ENCODE data around the gene RAB3A. TPM values are rescaled to one million over a fixed set of nuclear protein-coding genes. Genes with fewer than 3 reads are reported as not detected.
"Not testable (repeated sequence)": the region's sequence is repeated elsewhere in the genome, so short reads cannot be mapped to it uniquely, and the experiment has no call there.

Gene RAB3A
- total RNA-seq, 1 donor from 2014 or later: 0.80 TPM

DNA sequence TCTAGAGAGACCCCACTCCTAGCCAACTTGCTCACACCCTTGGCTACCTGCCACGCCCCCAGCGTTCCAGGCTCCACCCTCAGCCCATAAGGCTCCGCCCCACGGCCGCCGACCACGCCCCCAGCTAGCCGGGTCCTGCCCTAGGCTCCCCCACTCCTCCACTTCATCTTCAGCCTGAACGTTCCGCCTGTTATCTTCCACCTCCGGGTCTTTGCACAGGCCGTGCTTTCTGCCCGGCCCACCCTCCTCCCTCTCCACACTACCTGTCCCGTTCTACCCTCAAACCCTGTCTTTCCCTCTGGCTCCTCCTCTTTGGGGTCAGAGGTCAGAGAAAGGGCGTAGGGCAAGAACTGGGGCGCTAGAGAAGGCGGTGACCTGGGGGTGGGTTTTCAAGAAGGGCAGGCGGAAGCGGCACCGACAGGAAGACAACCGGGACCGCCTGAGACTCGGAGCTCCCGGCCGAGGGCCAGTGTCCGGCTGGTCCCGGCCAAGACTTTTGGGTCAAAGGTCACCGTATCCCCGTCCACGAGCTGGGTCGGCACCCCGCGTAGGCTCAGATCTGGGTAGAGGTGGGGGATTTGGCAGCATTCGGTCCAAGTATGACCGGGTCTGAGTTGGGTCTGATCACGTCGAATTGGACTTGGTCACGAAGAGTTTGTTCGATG, 20.1 kb upstream of the RAB3A start:
- no peak for DNase-seq (ENCODE audit: low read depth)

GRCh38 chr19:18221815-18222725, 18.2 kb upstream of the RAB3A start:
- no peak for DNase-seq (ENCODE audit: low read depth)

- no peak for DNase-seq (ENCODE audit: low read depth)
These were observed 16.9 kb upstream of the RAB3A start for GRCh38 chr19:18220632-18221275.

DNA sequence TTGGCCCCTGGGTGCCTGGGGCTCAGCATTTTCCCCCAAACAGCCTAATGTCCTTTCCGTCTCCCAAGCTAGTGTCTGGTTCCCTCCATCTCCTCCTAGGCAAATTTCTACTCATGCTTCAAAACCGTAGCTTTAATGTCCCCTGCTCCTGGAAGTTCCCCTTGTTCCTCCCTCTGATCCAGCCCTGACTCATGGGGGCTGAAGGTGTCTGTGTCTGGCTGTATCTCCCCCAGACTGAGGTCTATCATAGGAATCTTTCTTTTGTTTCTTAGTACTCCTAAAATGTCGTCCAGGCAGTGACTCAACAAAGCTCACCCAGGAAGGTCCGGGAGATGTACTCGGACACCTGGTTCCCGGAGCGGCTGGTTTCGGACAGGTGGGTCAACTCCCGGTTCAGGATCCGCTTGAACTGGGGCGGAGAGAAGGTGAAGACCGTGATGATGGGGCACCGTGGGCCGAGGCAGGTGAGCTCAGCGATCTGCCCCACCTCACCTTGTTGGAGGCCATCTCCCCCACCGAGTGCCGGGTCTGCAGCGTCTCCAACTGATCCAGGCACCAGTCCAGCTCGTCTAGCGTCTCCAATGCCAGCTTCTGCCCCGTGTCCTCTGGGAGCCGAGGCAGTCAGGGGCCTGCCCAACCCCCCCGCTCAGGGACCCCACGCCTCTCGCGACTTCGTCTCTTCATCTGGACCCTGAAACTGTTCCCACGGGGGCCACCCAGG, 16.2 kb upstream of the RAB3A start:
- DNase-seq (ENCODE audit: low read depth): no peak

DNA sequence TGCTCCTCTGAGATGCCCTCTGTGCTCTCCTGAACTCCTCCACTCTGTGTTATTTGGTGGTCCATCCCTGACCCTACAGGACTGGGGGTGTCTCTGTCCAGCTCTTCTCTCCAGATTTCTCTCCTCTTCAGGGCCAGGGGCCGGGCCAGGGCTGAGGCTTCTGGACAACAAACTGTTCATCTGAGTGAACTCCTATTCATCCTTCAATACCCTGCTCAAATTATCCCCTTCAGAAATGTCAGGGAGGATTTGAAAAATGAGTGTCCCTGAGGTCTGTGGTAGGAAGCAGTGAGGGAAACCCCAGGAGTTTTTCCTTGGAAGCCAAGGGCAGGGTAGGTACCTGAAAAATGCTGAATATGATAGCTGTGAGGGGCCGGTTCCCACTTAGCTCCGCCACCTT, 14.8 kb upstream of the RAB3A start:
- no peak for DNase-seq (ENCODE audit: low read depth)

GRCh38 chr19:18218159-18218558, 14.3 kb upstream of the RAB3A start:
- DNase-seq (ENCODE audit: low read depth): no peak

DNA sequence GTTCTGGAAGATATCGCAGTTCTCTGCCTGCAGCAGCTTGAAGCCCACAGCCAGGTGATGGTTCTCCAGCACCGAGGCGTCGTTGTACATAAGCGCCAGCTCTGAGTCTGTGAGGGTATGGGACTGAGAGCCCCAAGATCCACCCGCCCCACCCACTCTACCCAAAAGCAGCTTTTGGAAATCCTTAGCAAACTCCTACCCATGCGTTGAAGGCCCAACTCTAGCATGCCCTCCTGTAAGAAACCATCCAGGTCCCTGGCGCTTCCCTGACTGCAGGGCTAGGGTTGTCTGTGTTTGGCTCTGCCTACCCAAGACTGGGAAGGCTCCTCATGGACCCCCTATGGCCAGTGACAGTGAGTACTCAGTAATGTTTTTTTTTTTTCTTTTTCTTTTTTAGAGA, 12.9 kb upstream of the RAB3A start:
- DNase-seq (ENCODE audit: low read depth): no peak

DNA sequence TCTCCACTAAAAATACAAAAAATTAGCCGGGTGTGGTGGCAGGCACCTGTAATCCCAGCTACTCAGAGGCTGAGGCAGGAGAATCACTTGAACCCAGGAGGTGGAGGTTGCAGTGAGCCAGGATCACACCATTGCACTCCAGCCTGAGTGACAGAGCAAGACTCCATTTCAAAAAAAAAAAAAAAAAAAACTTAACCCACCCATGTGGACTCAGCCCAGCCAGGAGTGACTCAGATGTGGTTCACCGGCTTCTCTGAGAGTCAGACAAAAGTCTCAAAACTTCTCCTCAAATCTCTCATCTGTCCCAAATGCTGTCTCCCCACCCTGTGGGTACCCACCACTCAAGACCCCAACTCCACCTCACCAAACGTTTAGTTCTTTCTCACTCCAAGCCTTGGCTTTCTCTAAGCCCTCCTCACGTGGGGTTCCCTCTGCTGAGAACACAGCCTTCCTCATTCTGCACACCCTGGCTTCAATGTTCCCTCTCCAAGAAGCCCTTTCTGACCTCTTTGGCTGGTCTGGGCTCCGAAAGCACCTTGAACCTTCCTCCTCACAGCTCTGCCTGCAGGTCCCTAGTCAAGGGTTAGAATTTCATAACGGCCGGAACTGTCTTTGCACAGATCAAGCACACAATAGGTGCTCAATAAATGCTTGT, 11.1 kb upstream of the RAB3A start:
- peak; percentile 42 for DNase-seq (ENCODE audit: low read depth)

DNA sequence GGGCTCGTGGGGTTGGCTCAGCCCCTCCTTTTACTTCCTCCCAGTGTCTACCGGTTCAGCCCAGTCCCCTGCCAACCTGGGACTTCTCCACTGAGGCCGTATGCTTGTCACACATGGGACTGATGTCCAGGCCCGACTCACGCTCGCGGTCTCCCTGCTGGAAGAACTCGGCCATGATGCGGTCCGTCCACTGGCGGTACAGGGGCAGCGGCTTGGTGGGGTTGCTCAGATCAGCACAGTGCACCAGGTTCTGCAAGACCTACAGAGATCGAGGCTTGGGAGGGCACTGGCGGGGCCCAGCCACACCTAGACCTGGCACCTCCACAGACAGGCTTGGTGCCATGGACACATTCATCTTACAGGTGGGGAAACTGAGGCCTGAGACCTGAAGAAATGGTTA, 7.8 kb upstream of the RAB3A start:
- no peak for DNase-seq (ENCODE audit: low read depth)

DNA sequence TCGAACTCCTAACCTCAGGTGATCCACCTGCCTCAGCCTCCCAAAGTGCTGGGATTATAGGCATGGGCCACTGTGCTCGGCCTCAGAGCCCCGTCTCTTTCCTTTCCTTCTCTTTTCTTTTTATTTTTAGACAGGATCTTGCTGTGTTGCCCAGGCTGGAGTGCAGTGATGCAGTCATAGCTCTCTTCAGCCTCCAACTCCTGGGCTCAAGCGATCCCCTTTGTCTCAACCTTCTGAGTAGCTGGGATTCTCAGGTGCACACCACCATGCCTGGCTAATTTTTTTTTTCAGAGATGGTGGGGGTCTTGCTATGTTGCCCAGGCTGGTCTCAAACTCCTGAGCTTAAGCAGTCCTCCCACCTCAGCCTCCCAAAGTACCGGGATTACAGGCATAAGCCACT, 6.1 kb upstream of the RAB3A start:
- not testable (repeated sequence) for DNase-seq (ENCODE audit: low read depth)

GRCh38 chr19:18208098-18208951, 4.5 kb upstream of the RAB3A start:
- no peak for DNase-seq (ENCODE audit: low read depth)

DNA sequence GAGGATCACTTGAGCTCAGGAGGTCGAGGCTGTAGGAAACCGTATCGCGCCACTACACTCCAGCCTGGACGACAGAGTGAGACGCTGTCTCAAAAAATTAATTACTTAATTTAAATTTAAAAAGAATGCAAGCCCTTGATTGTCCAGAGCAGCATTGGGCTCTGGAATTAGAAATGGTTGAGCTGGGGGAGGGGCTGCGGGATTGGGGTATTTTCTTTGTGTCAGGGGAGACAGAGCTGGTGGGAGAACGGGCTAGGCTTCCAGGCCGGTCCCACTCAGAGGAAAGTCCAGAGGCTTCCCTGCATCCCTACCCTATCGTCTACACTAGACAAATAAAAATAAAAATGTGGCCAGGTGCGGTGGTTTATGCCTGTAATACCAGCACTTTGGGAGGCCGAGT, 2.2 kb upstream of the RAB3A start:
- DNase-seq (ENCODE audit: low read depth): no peak

DNA sequence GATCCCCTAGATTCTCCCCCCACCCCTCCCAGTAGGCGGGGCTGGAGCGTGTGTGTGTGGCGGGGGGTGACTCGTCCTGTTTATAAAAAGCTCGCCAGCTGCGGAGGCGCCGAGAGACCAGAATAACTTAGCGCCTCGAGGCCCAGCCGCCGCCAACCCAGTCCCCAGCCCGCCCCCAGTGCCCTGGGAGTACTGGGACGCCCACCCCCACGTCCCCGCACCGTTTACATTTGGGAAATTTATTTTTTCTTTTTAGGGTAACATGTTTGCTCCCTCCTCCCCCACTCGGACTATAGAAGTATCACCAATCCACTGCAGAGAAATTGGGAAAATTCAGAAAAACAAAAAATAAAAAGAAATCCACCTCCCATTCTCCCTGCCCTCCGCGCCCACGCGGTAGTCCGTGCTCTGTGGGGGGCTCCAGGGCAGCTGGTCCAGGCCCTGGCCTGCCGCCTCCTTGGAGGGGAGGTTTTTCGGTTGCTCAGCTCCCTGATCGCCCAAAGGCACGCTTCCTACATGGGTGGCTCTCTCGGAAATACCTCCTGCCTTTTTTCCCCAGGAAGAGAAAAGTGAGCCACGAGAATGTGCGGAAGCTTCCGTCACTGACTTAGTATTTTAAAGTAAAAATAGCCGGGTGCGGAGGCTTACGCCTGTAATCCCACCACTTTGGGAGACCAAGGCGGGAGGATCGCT, 1.5 kb upstream of the RAB3A start:
- DNase-seq (ENCODE audit: low read depth): peak; percentile 33

DNA sequence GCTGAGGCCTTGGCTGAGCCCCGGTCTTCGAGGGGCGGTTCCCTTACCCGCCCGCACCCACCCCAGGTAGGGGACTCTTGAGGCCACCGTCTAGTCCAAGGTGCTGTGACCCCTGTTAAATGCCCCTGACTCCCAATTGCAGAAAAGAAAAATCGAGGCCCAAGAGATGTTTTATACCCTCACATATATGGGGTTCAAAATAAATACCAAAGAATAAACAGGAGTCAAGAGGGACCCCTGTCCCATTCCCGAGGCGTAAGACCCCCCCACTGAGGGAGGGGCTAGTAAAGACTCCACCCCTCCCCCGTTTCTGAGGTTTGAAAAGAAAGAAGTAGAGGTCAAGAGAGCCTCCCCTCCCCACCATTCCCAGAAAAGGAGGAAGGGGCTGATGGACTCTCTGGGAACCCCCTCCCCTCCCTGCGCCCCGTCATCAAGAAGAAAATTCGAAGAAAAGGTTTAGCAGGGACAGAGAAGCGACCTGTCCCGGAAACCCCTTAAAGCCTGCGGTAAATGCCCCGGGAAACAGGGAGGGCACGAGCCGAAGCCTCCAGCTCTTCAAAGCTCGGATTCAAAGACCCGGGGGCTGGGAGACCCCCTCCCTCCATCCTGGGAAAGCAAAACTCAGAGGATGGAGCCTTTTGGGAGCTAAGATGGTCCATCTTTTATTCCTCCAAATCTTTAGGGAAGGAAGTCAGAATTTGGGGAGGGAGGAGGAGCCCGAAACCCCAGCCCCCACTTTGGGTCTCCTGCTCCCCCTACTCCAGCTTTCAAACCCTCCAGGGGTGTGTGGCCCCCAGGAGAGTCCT, 755 bp upstream of the RAB3A start:
- DNase-seq (ENCODE audit: low read depth): no peak

- DNase-seq (ENCODE audit: low read depth): no peak
These were observed 407 bp downstream of the RAB3A start for GRCh38 chr19:18203408-18203862.

DNA sequence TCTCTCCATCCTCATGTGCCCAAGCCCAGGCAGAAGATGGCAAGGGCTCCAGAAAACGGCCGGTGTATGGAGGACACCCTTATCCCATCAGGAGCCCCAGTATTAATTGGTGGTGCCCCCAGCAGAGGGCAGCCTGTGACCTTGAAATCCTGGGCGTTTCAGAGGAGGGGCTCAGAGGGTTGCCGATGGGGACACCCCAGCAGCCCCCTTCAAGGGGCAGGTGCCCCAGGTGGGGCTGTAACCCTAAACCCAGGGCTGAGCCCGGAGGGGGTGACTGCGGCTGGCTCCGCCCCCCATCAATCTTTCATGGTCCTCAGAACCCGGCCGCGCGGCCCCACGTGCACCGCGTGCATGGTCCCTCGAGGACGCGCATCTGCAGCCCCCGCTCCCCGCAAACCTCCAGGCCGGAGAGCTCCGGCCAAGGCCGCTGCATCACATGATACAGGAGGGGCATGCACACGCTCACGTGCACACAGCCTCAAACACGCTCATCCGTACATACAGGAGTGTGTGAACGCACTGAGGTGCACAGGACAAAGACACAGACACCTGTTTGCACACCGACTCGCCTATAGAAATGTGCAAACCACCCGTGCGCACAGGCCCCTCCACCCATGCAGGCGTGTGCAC, 949 bp downstream of the RAB3A start:
- no peak for DNase-seq (ENCODE audit: low read depth)

GRCh38 chr19:18202397-18202777, 1.5 kb downstream of the RAB3A start:
- DNase-seq (ENCODE audit: low read depth): no peak

- no peak for DNase-seq (ENCODE audit: low read depth)
These were observed 5.5 kb downstream of the RAB3A start for GRCh38 chr19:18198374-18198773.

DNA sequence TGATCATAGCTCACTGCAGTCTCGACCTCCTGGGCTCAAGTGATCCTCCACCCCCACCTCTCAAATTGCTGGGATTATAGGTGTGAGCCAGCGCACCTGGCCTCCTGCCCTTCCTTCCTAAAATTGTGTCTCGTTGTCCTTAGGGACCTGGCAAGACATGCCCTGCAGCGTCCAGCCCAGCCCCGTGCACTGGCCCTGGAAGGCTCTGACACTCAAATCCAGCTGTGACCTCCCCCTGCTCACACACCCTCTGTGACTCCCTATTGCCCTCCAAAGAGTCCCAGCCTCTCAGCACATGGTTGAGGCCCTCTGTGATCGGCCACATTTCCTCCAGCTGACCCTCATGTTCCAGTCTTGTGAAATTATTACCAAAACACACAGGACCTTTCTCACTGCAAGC, 5.9 kb downstream of the RAB3A start:
- DNase-seq (ENCODE audit: low read depth): no peak
